OCI-LY1 (cell line): Measurements from ENCODE around the gene POLR3B.

Source experiments
- H2AFZ ChIP-seq: fragments of 200-600 bp; sonication (generic), shearing (Covaris generic); 2 replicates; pipeline ENCODE4 v1.6.0; 2014; ENCODE audit warnings: antibody characterized with exemption, mild to moderate bottlenecking, low read length
- H3F3A ChIP-seq: fragments of 200-600 bp; sonication (generic), shearing (Covaris generic); 2 replicates; pipeline ENCODE4 v1.6.0; 2014; ENCODE audit warnings: mild to moderate bottlenecking, antibody characterized with exemption, low read length, moderate library complexity; ENCODE audit not compliant: insufficient read depth
- H3K27ac ChIP-seq: fragments of 200-600 bp; sonication (generic); 2 replicates; pipeline ENCODE4 v1.5.1; 2014; ENCODE audit warnings: low read length, mixed run types, mild to moderate bottlenecking, low read depth; ENCODE audit not compliant: poor library complexity, severe bottlenecking
- H3K27me3 ChIP-seq: fragments of 200-600 bp; sonication (generic); 2 replicates; pipeline ENCODE4 v1.6.0; 2014; ENCODE audit warnings: antibody characterized with exemption, mild to moderate bottlenecking, low read length, moderate library complexity; ENCODE audit not compliant: insufficient read depth
- H3K36me3 ChIP-seq: fragments of 200-600 bp; sonication (generic); 2 replicates; pipeline ENCODE4 v1.6.1; 2014; ENCODE audit warnings: mild to moderate bottlenecking, antibody characterized with exemption, low read length, moderate library complexity, mixed read lengths; ENCODE audit not compliant: insufficient read depth
- H3K4me1 ChIP-seq: fragments of 200-600 bp; sonication (generic); 2 replicates; pipeline ENCODE4 v1.5.1; 2014; ENCODE audit warnings: mild to moderate bottlenecking, low read length, moderate library complexity; ENCODE audit not compliant: insufficient read depth, severe bottlenecking
- H3K4me2 ChIP-seq: fragments of 200-600 bp; sonication (generic), shearing (Covaris generic); 2 replicates; pipeline ENCODE4 v1.6.1; 2014; ENCODE audit warnings: low read length
- H3K4me3 ChIP-seq: fragments of 200-600 bp; sonication (generic); 2 replicates; pipeline ENCODE4 v1.5.1; 2014; ENCODE audit warnings: low read length, low read depth, mild to moderate bottlenecking, mixed read lengths; ENCODE audit not compliant: poor library complexity, severe bottlenecking
- H3K79me2 ChIP-seq: fragments of 200-600 bp; shearing (Covaris generic); 2 replicates; pipeline ENCODE4 v1.6.1; 2016; ENCODE audit warnings: mixed run types, low read length, mixed read lengths; ENCODE audit not compliant: insufficient read depth
- H3K9ac ChIP-seq: fragments of 200-600 bp; sonication (generic), shearing (Covaris generic); 2 replicates; pipeline ENCODE4 v1.6.1; 2014; ENCODE audit warnings: mild to moderate bottlenecking, low read length, mixed read lengths
- H3K9me2 ChIP-seq: fragments of 200-600 bp; sonication (generic), shearing (Covaris generic); 2 replicates; pipeline ENCODE4 v1.6.1; 2014; ENCODE audit warnings: low read depth, mild to moderate bottlenecking, low read length, mixed read lengths
- H3K9me3 ChIP-seq: fragments of 200-600 bp; shearing (Covaris generic); 2 replicates; pipeline ENCODE4 v1.6.1; 2014; ENCODE audit warnings: low read length, mixed read lengths
- H4K20me1 ChIP-seq: fragments of 200-600 bp; sonication (generic), shearing (Covaris generic); 2 replicates; pipeline ENCODE4 v1.6.0; 2016; ENCODE audit warnings: mild to moderate bottlenecking, low read length; ENCODE audit not compliant: insufficient read depth
- EZH2 ChIP-seq: fragments of 200-600 bp; sonication (generic), shearing (Covaris generic); IDR thresholded peaks from 2 replicates; pipeline ENCODE4 v1.8.0; 2017; ENCODE audit warnings: borderline replicate concordance, mixed run types, mild to moderate bottlenecking, antibody characterized with exemption, low read length, moderate library complexity, mixed read lengths
- TF ChIP-seq, protein P1 (sequence below): fragments of 200-600 bp; sonication (generic), shearing (Covaris generic); IDR thresholded peaks from 2 replicates; pipeline ENCODE4 v1.5.1; 2017; ENCODE audit warnings: mild to moderate bottlenecking, antibody characterized with exemption, low read length, moderate library complexity, mixed read lengths

The POLR3B gene

DNA sequence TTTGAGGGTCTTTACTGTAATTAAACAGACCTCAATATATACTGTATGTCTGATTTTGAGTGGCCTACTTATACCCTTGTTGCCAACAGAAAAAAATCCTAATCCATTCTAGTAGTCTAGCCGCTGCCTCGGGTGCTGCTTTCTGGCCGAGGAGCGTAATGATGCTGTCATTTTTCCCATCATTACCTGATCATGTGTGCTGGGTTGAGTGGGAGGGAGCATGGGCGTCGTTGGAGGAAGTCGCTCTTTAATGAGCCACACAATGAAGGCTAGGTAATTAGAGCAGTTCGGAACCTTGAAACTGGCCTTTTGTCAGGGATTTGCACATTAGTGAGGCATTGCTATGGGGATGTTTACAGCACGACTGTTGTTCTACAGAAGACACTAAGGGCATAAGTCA lies 149.1 kb downstream of the POLR3B start:
- no peaks in the 10 kb centered on the region for H3K27me3 ChIP-seq
- no peak overlapping the region for H2AFZ ChIP-seq
- no peaks in the 10 kb centered on the region for H3F3A ChIP-seq
- H4K20me1 ChIP-seq: no peaks in the 10 kb centered on the region
- no peaks in the 10 kb centered on the region for H3K4me1 ChIP-seq
- no peaks in the 10 kb centered on the region for H3K79me2 ChIP-seq
- no peaks in the 10 kb centered on the region for H3K9me3 ChIP-seq
- no peak overlapping the region for H3K4me2 ChIP-seq
- peaks cover 12% of the 10 kb centered on the region for H3K36me3 ChIP-seq
- no peak overlapping the region for H3K4me3 ChIP-seq
- H3K9ac ChIP-seq: no peak overlapping the region
- H3K27ac ChIP-seq: no peak overlapping the region
- TF ChIP-seq EZH2: no peak
- TF ChIP-seq, protein P1, sequence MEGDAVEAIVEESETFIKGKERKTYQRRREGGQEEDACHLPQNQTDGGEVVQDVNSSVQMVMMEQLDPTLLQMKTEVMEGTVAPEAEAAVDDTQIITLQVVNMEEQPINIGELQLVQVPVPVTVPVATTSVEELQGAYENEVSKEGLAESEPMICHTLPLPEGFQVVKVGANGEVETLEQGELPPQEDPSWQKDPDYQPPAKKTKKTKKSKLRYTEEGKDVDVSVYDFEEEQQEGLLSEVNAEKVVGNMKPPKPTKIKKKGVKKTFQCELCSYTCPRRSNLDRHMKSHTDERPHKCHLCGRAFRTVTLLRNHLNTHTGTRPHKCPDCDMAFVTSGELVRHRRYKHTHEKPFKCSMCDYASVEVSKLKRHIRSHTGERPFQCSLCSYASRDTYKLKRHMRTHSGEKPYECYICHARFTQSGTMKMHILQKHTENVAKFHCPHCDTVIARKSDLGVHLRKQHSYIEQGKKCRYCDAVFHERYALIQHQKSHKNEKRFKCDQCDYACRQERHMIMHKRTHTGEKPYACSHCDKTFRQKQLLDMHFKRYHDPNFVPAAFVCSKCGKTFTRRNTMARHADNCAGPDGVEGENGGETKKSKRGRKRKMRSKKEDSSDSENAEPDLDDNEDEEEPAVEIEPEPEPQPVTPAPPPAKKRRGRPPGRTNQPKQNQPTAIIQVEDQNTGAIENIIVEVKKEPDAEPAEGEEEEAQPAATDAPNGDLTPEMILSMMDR: no peak
- no peaks in the 10 kb centered on the region for H3K9me2 ChIP-seq

DNA sequence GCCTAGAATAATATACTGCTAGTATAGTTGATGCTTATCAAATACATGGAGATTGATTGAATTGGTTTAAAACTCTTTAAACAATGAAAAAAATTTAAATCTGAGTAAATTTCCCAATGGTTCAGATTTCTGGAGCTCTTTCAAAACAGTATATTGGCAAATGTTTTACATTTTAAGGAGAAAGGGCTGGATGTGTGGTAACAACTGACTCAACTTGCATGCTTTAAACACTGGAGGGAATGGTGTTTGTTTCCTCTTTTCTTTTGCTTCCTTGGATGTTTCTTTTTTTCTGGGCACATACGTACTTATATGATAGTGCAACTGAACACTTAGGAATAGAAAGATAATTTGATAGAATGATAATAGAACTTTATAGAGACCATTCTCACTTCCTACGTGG lies 151.4 kb downstream of the POLR3B start:
- no peaks in the 10 kb centered on the region for H3K9me2 ChIP-seq
- H3K4me3 ChIP-seq: no peak overlapping the region
- peaks cover 9% of the 10 kb centered on the region for H3K36me3 ChIP-seq
- no peak overlapping the region for H3K9ac ChIP-seq
- H3K27me3 ChIP-seq: no peaks in the 10 kb centered on the region
- H3K9me3 ChIP-seq: no peaks in the 10 kb centered on the region
- TF ChIP-seq, protein P1: no peak
- TF ChIP-seq EZH2: no peak
- H3K4me2 ChIP-seq: no peak overlapping the region
- H3F3A ChIP-seq: no peaks in the 10 kb centered on the region
- H3K79me2 ChIP-seq: no peaks in the 10 kb centered on the region
- H3K27ac ChIP-seq: no peak overlapping the region
- H4K20me1 ChIP-seq: no peaks in the 10 kb centered on the region
- no peak overlapping the region for H2AFZ ChIP-seq
- H3K4me1 ChIP-seq: no peaks in the 10 kb centered on the region

DNA sequence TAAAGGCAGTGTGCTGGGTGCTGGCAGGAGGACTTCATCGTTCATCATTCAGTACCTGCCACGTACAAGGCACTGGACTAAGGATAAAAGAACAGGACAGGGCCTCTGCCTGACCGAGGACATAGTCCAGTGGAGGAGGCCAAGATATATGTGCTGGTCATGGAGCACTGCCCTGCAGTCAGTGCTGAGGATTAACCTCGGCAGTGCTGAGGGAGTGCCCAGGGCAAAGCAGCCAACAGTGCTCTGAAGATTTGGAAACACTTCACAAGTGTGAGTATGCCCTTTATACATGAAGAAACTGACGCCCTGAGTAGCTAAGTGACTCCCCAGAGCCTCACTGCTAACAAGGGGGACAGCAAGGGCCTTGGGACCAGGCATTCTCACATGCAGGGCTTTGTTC lies 153.8 kb downstream of the POLR3B start:
- no peak overlapping the region for H3K4me3 ChIP-seq
- no peaks in the 10 kb centered on the region for H4K20me1 ChIP-seq
- H3K27ac ChIP-seq: no peak overlapping the region
- H3K27me3 ChIP-seq: no peaks in the 10 kb centered on the region
- no peaks in the 10 kb centered on the region for H3F3A ChIP-seq
- no peaks in the 10 kb centered on the region for H3K9me2 ChIP-seq
- no peak overlapping the region for H3K4me2 ChIP-seq
- H2AFZ ChIP-seq: no peak overlapping the region
- TF ChIP-seq, protein P1: no peak
- no peak for TF ChIP-seq EZH2
- H3K9ac ChIP-seq: no peak overlapping the region
- H3K79me2 ChIP-seq: no peaks in the 10 kb centered on the region
- no peaks in the 10 kb centered on the region for H3K4me1 ChIP-seq
- peaks cover 6% of the 10 kb centered on the region; the same call in 1 of the 2 replicates for H3K36me3 ChIP-seq
- H3K9me3 ChIP-seq: no peaks in the 10 kb centered on the region
